B cell (primary cell): ENCODE results near the gene OR7C2.

ENCODE experiments used
- EZH2 ChIP-seq: IDR thresholded peaks from 2 replicates; pipeline ENCODE4 v1.6.1; 2012; ENCODE audit warnings: borderline replicate concordance, low read depth, mild to moderate bottlenecking, moderate library complexity, low read length; ENCODE audit not compliant: insufficient read depth, poor library complexity, severe bottlenecking
- TF ChIP-seq, protein P1 (sequence below): fragments of 200-600 bp; IDR thresholded peaks from one replicate; pipeline ENCODE4 v1.8.0; 2022; ENCODE audit warnings: antibody characterized with exemption, mild to moderate bottlenecking

DNA sequence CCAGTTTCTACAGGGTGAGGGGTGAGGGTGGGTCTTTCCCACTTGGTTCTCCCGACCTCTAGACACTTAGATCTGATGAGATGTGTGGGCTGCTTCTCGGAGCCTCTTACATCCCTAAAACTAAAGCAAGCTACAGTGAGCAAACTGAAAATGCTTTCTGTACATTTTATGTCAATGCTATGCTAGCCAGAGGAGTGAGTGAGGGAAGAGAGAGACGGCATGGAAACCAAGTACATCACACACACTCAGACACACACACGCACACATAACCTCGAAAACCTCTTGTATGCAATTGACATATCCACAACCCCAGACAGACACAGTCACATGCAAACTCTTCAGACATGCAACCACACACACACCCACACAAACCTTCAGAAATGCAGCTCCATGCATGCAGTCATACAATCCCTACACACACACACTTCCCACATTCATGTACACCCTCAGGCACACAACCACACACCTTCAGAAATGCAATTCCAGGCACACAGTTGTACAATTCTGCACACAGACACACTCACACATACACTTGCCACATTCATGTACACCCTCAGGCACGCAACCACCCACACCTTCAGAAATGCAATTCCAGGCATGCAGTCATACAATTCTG lies 37.0 kb downstream of the OR7C2 start:
- TF ChIP-seq, protein P1, sequence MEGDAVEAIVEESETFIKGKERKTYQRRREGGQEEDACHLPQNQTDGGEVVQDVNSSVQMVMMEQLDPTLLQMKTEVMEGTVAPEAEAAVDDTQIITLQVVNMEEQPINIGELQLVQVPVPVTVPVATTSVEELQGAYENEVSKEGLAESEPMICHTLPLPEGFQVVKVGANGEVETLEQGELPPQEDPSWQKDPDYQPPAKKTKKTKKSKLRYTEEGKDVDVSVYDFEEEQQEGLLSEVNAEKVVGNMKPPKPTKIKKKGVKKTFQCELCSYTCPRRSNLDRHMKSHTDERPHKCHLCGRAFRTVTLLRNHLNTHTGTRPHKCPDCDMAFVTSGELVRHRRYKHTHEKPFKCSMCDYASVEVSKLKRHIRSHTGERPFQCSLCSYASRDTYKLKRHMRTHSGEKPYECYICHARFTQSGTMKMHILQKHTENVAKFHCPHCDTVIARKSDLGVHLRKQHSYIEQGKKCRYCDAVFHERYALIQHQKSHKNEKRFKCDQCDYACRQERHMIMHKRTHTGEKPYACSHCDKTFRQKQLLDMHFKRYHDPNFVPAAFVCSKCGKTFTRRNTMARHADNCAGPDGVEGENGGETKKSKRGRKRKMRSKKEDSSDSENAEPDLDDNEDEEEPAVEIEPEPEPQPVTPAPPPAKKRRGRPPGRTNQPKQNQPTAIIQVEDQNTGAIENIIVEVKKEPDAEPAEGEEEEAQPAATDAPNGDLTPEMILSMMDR: no peak
- no peak for TF ChIP-seq EZH2
